Neural progenitor cell (in vitro differentiated cells): ENCODE data around the gene CKMT2.

Experiments
- EZH2 ChIP-seq: fragments of 200-600 bp; sonication (generic); IDR thresholded peaks from 2 replicates; pipeline ENCODE4 v1.6.1; 2017; ENCODE audit warnings: antibody characterized with exemption, mild to moderate bottlenecking, moderate library complexity
- EZH2phosphoT487 ChIP-seq: fragments of 200-600 bp; sonication (generic); IDR thresholded peaks from 2 replicates; pipeline ENCODE4 v1.6.1; 2017; ENCODE audit warnings: antibody characterized with exemption
- TF ChIP-seq, protein P1 (sequence below): fragments of 200-600 bp; sonication (generic); IDR thresholded peaks from 2 replicates; pipeline ENCODE4 v1.5.1; 2017; ENCODE audit warnings: antibody characterized with exemption, mild to moderate bottlenecking

DNA sequence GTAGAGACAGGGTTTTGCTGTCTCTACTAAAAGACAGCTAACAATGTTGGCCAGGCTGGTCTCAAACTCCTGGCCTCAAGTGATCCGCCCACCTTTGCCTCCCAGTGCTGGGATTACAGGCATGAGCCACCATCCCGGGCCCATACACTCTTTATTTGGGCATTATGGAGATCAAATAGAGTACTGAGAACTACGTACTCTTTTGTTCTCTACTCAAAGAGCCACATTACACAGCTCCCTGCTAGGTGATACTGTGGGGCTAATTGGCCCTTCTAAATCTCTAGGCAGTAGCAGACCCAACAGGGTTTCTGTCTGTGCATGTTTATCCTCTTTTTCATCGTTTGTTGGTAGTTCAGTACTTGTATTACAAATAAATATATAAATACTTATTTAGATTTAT lies 16.1 kb downstream of the CKMT2 start:
- TF ChIP-seq, protein P1, sequence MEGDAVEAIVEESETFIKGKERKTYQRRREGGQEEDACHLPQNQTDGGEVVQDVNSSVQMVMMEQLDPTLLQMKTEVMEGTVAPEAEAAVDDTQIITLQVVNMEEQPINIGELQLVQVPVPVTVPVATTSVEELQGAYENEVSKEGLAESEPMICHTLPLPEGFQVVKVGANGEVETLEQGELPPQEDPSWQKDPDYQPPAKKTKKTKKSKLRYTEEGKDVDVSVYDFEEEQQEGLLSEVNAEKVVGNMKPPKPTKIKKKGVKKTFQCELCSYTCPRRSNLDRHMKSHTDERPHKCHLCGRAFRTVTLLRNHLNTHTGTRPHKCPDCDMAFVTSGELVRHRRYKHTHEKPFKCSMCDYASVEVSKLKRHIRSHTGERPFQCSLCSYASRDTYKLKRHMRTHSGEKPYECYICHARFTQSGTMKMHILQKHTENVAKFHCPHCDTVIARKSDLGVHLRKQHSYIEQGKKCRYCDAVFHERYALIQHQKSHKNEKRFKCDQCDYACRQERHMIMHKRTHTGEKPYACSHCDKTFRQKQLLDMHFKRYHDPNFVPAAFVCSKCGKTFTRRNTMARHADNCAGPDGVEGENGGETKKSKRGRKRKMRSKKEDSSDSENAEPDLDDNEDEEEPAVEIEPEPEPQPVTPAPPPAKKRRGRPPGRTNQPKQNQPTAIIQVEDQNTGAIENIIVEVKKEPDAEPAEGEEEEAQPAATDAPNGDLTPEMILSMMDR: no peak
- no peak for TF ChIP-seq EZH2
- peak; percentile 29 for TF ChIP-seq EZH2phosphoT487
